Pancreas (tissue), 10 donors: Measurements from ENCODE around the gene ROCK1. TPM values are rescaled to one million over a fixed set of nuclear protein-coding genes. Genes with fewer than 3 reads are reported as not detected.
"Not testable (repeated sequence)": the region's sequence is repeated elsewhere in the genome, so short reads cannot be mapped to it uniquely, and the experiment has no call there.

Experiments used
- ATAC-seq, 4 donors: fragments of 200-7000 bp; cut with Tn5 transposase; one replicate each; pipeline versions ENCODE4 v1.8.0 to v1.9.1; 2020; ENCODE audit warnings: mild to moderate bottlenecking in 4 of 4, moderate library complexity in 4 of 4
- DNase-seq, 6 donors: peaks; one replicate each; pipeline ENCODE4 v3.0.0-alpha.2; 2020
- FAIRE-seq: peaks from 2 replicates; lab custom pipeline; 2012; peaks lifted over from hg19 to GRCh38; lab: Jason Lieb, UNC
- H3K27ac ChIP-seq, 4 donors: fragments of 200-600 bp; sonication (generic); 1 replicate in 3 of 4; 2 replicates in 1 of 4; pipeline versions ENCODE4 v1.5.0 to v1.8.0; 2020
- H3K27me3 ChIP-seq, 4 donors: fragments of 200-600 bp; one replicate each; pipeline ENCODE4 v1.8.0; 2021
- H3K36me3 ChIP-seq, 3 donors: fragments of 200-600 bp; sonication (generic) in 1 of 3; one replicate each; pipeline versions ENCODE4 v1.5.0 to v1.8.0; 2020 to 2021
- H3K4me1 ChIP-seq, 3 donors: fragments of 200-600 bp; one replicate each; pipeline ENCODE4 v1.8.0; 2021
- H3K4me3 ChIP-seq, 4 donors: fragments of 200-600 bp; sonication (generic) in 2 of 4; one replicate each; pipeline versions ENCODE4 v1.5.0 to v1.8.0; 2020 to 2021
- H3K9me3 ChIP-seq, 4 donors: fragments of 200-600 bp; one replicate each; pipeline ENCODE4 v1.8.0; 2021
- CTCF ChIP-seq, 4 donors: fragments of 200-600 bp; sonication (generic) in 3 of 4; IDR thresholded peaks; one replicate each; pipeline versions ENCODE4 v1.5.0 to v1.8.0; 2021; ENCODE audit warnings: antibody characterized with exemption in 4 of 4
- WGBS, 2 donors: extraction: QIAGEN DNeasy Blood & Tissue Kit; methylation state at CpG; one replicate each; pipeline ENCODE4 v1.1.7; 2013; 5-methylcytosine and 5-hydroxymethylcytosine counted together
- intact Hi-C, 3 donors: fragments of 100-400 bp; cut with DNase I; formaldehyde crosslinking; loops; one replicate each; pipeline versions ENCODE4 v1.11.1 to v1.14.2; 2022
- polyA plus RNA-seq, 2 donors: library from polyadenylated mRNA; stranded (reverse); fragments of 200-250 nt; gene quantifications; one replicate each; pipeline ENCODE4 v1.2.3, GENCODE V29; 2013
- total RNA-seq, 6 donors: library from RNA; stranded (reverse); fragmentation: NEBNext Ultra II Directional in 4 of 6; extraction: Animal tissue kit (Norgen Biotek cat#: 25700) in 4 of 6; gene quantifications; one replicate each; pipeline versions ENCODE4 v1.2.1 to v1.2.4, GENCODE V29; 2021 to 2023
- donor health status: healthy with polysubstance abuse.
- donor health status: DM: no; HTN: no; CAD: no; lungs with moderate emphysema.
- donor health status: DM: no; HTN: no; CAD: no.
- donor health status: control.
- donor health status: control.
- donor health status: Bipolar disorder and iron deficiency.
- donor health status: DM: yes; HTN: yes; CAD: no.
- donor health status: DM: no; HTN: no; CAD: no.
- donor health status: DM: no; HTN: no; CAD: no.
- donor health status: DM: yes; HTN: yes; CAD: no.

ROCK1 gene
- total and polyA plus RNA-seq, 8 donors, result 6.1 to 25.1 (median 11.3) TPM

- intact Hi-C loops, result no loop called here
- no peak overlapping the region for H3K4me3 ChIP-seq
- ATAC-seq (no peak), FAIRE-seq (no peak), DNase-seq (no peak)
- no peak overlapping the region for H3K27ac ChIP-seq
- H3K4me1 ChIP-seq, result no peaks in the 10 kb centered on the region
- WGBS, 2 donors, result 54 to 67% methylated on average over 5 of the region's 5 CpGs
- no peaks in the 10 kb centered on the region for H3K27me3 ChIP-seq
- no peak for TF ChIP-seq CTCF (IDR thresholded peaks at IDR 0.05)
- no peaks in the 10 kb centered on the region for H3K9me3 ChIP-seq
- no peaks in the 10 kb centered on the region for H3K36me3 ChIP-seq
Observed at GRCh38 chr18:21141668-21142422, 30.2 kb upstream of the ROCK1 start.

- H3K4me1 ChIP-seq, intact Hi-C loops, FAIRE-seq, ATAC-seq, H3K36me3 ChIP-seq, H3K9me3 ChIP-seq, H3K4me3 ChIP-seq, H3K27ac ChIP-seq, H3K27me3 ChIP-seq: not testable (repeated sequence)
- peak in 1 of 6 donors; percentile 62 for DNase-seq
- WGBS, 2 donors, result 91 to 94% methylated on average over 34 to 39 of the region's 41 CpGs
Observed at GRCh38 chr18:21137719-21138488, 26.3 kb upstream of the ROCK1 start.

GRCh38 chr18:21134895-21135294 lies 23.3 kb upstream of the ROCK1 start:
- Histone ChIP-seq H3K4me3 (no peak overlapping the region), H3K27ac (no peak overlapping the region), H3K4me1 (no peaks in the 10 kb centered on the region), H3K36me3 (no peaks in the 10 kb centered on the region), H3K9me3 (no peaks in the 10 kb centered on the region), H3K27me3 (no peaks in the 10 kb centered on the region)
- intact Hi-C loops, result no loop called here
- FAIRE-seq (no peak), ATAC-seq (peak in 3 of 4 donors; percentile 72 to 74 (median 73)), DNase-seq (no peak)
- peak in 1 of 4 donors; percentile 11 for TF ChIP-seq CTCF (IDR thresholded peaks at IDR 0.05)
- 39 to 45% methylated on average over 3 of the region's 3 CpGs for WGBS, 2 donors

- ATAC-seq, result no peak
- Histone ChIP-seq H3K9me3 (no peaks in the 10 kb centered on the region), H3K27me3 (no peaks in the 10 kb centered on the region), H3K36me3 (no peaks in the 10 kb centered on the region), H3K4me3 (no peak overlapping the region), H3K27ac (no peak overlapping the region), H3K4me1 (no peaks in the 10 kb centered on the region)
- TF ChIP-seq CTCF (IDR thresholded peaks at IDR 0.05), result no peak
- 88 to 90% methylated on average over 22 to 27 of the region's 27 CpGs for WGBS, 2 donors
- peak in 1 of 6 donors; percentile 60 for DNase-seq
- no peak for FAIRE-seq
- intact Hi-C loops, result no loop called here
Observed at GRCh38 chr18:21132398-21132918, 20.8 kb upstream of the ROCK1 start.

- H3K4me1 ChIP-seq, result no peaks in the 10 kb centered on the region
- H3K27me3 ChIP-seq, result no peaks in the 10 kb centered on the region
- H3K9me3 ChIP-seq, result no peaks in the 10 kb centered on the region
- intact Hi-C loops, result no loop called here
- H3K36me3 ChIP-seq, result no peaks in the 10 kb centered on the region
- no peak overlapping the region for H3K27ac ChIP-seq
- no peak for DNase-seq
- TF ChIP-seq CTCF (IDR thresholded peaks at IDR 0.05), result no peak
- ATAC-seq, result no peak
- no peak overlapping the region for H3K4me3 ChIP-seq
- WGBS, 2 donors, result 84 to 89% methylated on average over 10 of the region's 10 CpGs
- no peak for FAIRE-seq
Observed at GRCh38 chr18:21131698-21132227, 20.1 kb upstream of the ROCK1 start.
